T-helper 2 cell treated with Interferon-gamma antibody and Interleukin-4, amounts not matched to agents 100 ng/mL and 5 ng/mL, for 36 hours (primary cell): ENCODE measurements around the gene SLC6A6. TPM values are rescaled to one million over a fixed set of nuclear protein-coding genes. Genes with fewer than 3 reads are reported as not detected.
"Not testable (repeated sequence)": the region's sequence is repeated elsewhere in the genome, so short reads cannot be mapped to it uniquely, and the experiment has no call there.

Experiments used
- intact Hi-C: fragments of 100-400 bp; cut with micrococcal nuclease; formaldehyde crosslinking; loops from one replicate; pipeline ENCODE4 v1.15.1; 2023
- total RNA-seq: library from RNA; stranded (reverse); gene quantifications from 2 replicates; pipeline ENCODE4 v1.2.3, GENCODE V29; 2022

SLC6A6 gene
- total RNA-seq, 1 donor from 2014 or later = 41.9 TPM

DNA sequence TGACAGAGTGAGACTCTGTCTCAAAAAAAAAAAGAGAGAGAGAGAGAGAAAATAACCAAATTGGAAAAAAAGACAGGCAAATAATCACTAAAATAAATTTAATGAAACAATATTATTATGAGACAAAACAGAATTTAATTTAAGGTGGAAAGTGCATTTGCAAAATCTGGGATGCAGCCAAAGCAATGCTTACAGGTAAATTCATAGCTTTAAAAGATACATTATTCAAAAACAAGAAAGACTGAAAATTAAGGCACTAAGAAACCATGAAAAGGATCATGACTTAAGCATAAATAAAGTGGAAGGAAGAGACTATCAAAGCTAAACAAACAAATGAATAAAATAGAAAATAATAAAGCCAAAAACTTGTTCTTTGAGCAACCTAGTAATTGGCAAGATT is 100.1 kb downstream of the SLC6A6 start:
- intact Hi-C loops = no loop called here

GRCh38 chr3:14503033-14503705 is 100.8 kb downstream of the SLC6A6 start:
- intact Hi-C loops = no loop called here

DNA sequence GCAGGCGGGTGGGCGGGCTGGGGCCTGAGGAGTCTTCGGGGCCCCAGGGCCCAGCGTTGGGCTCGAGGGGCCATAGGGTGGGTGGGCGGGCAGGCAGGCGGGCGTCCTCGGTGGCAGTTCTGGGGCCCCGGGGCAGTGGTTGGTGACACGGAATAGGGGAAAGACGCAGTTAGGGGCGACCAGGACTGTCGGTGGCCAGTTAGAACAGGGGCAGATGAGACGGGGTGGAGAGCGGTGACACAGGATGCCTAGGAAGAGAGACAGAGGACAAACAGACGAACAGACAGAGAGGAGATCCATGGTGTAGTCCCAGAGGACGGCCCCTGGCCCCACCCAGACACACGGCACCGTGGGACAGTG is 101.3 kb downstream of the SLC6A6 start:
- intact Hi-C loops = no loop called here

DNA sequence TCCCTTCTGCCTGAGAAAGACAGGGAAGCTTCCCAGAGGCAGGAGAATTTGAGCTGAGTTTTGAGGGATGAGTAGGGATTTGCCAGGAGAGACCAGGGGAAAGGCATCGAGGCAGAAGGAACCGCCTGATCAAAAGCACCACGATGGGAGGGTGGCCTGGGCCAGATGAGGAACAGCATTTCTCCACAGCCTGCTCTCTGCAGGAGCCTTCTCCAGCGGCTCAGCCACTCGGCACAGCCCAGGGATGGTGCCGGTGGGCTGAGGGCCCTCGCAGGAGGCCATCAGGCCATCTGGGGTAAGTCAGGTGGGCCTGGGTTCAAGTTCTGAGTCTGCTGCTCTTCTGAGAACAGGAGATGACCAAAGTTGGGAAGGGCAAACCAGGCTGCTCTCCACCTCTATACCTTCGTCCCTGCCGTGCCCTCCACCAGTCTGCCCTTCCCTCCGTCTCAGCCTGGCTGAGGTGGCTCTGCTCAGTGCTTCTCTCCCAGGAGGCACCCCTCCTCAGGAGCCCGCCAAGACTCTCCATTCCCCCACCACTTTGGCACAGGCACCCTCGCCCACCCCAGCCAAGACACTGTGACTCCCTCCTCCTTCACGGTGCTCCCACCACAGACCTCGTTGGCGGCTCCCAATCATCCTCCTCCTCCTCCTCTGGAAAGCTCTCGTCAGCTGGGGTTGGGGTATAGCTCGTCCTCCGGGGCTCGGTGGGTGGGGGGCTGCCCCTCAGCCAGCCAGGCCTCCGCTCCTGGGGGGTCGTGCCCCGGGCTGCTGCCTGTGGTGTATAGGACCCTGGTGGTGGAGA is 102.8 kb downstream of the SLC6A6 start:
- intact Hi-C loops = no loop called here

GRCh38 chr3:14505803-14506500 is 103.5 kb downstream of the SLC6A6 start:
- intact Hi-C loops = no loop called here

GRCh38 chr3:14506626-14507304 is 104.4 kb downstream of the SLC6A6 start:
- intact Hi-C loops = no loop called here

- intact Hi-C loops = no loop called here
Observed at GRCh38 chr3:14507305-14507741, 104.9 kb downstream of the SLC6A6 start.

- intact Hi-C loops = loop anchor here (2.0 kb wide), 1 partner anchor 413 kb away; no protein-coding TSS in a partner anchor
Observed at GRCh38 chr3:14507757-14508504, 105.5 kb downstream of the SLC6A6 start.

DNA sequence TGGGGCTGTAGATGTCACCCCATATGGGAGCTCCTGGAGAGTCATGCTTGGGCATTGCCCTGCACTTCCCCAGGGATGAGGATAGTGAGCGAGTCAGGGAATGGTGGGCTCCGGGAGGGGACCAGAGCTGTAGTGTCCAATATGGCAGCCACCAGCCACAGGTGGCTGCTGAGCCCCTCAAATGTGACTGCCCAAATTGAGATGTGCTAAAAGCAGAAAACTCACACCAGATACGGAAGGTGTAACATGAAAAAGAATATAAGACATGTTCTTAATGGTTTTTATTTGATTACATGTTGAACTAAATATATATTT is 106.1 kb downstream of the SLC6A6 start:
- intact Hi-C loops = loop anchor here (2.0 kb wide), 1 partner anchor 412 kb away; no protein-coding TSS in a partner anchor

DNA sequence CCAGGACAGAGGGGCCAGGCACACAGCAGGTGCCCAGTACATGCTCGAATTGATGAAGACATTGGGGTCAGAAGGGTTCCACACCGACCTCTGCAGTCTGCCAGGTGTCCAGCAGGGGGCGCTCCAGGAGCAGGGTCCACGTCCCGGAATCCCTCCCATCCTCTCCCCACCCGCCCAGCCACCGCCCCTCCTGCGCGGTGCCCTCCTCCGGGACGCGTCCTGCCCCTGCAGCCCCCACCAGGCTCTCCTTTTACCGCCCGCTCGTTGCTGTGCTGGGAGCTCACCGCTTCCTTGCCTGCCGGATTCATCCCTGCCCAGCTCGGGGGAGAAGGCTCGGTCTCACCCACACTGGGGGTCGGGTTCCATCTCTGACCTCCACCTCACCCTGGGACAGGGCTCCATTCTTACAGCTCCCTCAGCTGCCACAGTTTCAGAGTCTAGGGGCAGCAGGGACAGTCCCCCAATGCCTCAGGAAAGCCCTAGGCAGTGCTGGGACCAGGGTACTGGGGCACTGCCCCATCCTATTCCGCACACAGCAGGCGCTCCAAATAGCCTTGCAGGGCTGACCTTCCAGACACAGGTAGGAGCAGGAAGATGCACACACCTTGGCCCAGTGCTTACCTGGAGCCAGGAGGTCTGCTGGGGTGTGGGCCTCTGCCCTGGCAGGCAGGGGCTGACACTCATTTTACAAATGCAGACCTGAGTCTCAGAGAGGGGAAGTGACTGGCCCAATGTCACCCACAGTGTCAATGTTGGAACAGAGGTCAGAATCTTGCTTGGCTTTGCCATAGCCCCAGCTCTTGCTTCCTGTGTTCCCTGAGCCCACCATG is 106.8 kb downstream of the SLC6A6 start:
- intact Hi-C loops = loop anchor here (2.0 kb wide), 1 partner anchor 412 kb away; no protein-coding TSS in a partner anchor

GRCh38 chr3:14509796-14510100 is 107.3 kb downstream of the SLC6A6 start:
- intact Hi-C loops = loop anchor here (2.0 kb wide), 1 partner anchor 411 kb away; no protein-coding TSS in a partner anchor

GRCh38 chr3:14510838-14511622 is 108.6 kb downstream of the SLC6A6 start:
- intact Hi-C loops = no loop called here

DNA sequence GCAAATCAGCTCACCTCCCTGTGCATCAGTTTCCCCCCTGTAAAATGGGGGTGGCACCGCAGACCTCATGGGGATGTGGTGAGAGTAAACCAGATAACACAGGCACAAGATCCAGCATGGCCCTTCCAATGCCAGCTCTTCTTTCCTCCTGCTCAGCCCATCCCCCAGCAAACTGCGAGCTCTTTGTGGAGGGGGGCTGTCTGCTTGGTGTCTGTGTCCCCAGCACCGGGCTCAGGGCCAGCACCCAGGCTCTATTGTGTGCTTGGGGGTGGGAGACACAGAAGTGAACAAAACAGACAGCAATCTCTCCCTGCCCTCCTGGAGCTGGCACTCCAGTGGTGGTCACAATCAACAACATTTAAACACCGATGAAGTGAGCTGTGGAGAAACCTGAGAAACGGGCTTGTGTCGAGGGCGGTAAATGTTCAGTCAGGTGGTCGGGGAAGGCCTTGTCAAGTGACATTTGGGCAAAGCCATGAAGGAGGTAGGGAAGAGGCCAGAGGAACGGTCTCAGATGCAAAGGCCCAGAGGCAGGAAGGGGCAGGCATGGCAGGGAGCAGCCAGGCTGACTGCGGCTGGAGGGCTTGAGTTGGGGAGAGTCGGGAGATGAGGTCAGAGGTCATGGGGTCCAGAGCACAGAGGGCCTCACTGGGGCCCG is 109.3 kb downstream of the SLC6A6 start:
- intact Hi-C loops = no loop called here

GRCh38 chr3:14512281-14512941 is 110.0 kb downstream of the SLC6A6 start:
- intact Hi-C loops = no loop called here

DNA sequence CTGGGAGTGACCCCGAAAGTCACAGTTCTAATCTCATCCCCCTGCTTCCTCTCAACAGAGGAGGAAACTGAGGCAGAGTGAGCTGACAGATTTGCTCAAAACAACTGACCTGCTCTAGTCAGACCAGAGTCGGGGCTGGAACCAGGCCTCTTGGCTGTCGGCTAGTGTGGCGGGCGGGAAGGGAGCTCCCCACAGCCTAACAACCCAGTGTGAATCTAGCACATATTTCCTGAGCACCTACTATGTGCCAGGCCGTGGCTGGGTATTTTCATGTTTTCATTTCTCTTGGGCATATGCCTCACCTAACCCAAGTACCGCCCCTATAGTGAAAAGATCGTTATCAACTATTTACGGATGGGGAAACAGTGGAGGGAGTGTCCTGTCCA is 110.5 kb downstream of the SLC6A6 start:
- intact Hi-C loops = no loop called here

DNA sequence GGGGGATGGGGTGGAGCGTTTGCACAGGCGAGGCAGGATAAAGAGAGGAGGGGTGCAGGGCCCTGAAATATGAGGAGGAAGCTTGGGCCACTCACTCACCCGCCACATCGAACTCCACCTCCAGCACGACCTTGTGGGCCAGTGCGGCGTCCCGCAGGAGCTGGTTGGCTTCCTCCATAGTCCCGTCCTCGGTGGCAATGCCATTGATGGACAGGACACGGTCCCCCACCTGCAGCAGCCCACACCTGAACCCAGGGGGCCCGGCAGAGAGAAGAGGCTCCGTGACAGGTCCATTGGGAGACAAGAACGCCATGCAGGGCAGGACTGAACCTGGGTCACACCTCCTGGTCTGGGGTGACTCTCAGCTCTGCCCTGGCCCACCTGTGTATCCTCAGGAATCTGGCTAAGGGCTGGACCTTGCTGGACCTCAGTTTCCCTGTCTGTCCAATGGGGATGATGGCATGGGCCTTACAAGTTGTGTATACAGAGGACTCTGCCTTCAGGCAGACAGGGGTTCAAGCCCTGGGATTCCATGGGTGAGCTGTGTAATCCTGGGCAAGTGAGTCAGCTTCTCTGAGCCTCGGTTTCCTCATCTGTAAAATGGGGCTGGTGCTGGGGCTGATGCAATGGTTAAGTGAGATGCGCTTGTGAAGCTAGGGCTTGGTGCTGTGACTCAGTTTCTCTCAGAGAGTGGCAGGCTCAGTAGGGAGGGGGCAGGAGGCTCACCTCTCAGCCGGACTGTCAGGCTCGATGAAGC is 111.3 kb downstream of the SLC6A6 start:
- intact Hi-C loops = no loop called here

DNA sequence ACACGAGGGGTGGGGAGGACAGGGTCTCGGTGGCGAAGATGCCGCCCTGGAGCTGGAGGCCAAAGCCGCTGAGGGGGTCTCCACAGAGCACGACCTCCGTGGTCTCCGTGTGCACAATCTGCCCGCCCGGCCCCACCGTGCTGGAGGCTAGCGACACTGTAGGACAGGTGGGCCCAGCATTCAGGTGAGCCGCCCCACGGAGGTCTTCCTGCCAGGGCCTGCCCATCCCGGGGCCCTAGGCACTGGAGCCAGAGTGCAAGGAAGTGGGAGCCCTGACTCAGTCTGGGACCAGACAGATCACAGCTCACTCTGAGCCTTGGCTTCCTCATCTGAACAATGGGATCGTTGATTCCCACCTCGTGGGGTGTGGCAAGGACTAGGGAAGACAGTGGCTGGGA is 111.9 kb downstream of the SLC6A6 start:
- intact Hi-C loops = no loop called here

DNA sequence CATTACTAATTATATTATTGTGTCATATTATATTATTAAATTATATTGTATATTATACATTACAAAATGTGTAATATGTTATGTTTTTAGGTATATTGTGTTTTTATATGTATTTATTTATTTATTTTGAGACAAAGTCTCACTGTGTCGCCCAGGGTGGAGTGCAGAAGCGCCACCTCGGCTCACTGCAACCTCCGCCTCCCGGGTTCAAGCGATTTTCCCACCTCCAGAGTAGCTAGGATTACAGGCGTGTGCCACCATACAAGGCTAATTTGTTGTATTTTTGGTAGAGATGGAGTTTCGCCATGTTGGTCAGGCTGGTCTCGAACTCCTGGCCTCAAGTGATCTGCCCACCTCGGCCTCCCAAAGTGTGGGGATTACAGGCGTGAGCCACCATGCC is 113.1 kb downstream of the SLC6A6 start:
- intact Hi-C loops = not testable (repeated sequence)
